Activated CD4-positive, alpha-beta memory T cell treated with anti-CD3 and anti-CD28 coated beads for 36 hours (primary cell): ENCODE data around the gene CEMP1. TPM values are rescaled to one million over a fixed set of nuclear protein-coding genes. Genes with fewer than 3 reads are reported as not detected.
A peak's percentile ranks its signal among the peaks of the same experiment; 100 is the strongest.
"Not testable (repeated sequence)": the region's sequence is repeated elsewhere in the genome, so short reads cannot be mapped to it uniquely, and the experiment has no call there.

ENCODE experiments used
- CTCF ChIA-PET: fragments of 350-600 bp; sonication (Branson Sonifier 250); formaldehyde crosslinking; loops from one replicate; lab custom pipeline; 2021; ENCODE audit warnings: antibody characterized with exemption, inconsistent platforms; lab: Charles Lee
- POLR2A ChIA-PET: fragments of 350-600 bp; sonication (Branson Sonifier 250); formaldehyde crosslinking; loops from one replicate; lab custom pipeline; 2021; ENCODE audit warnings: antibody characterized with exemption; lab: Charles Lee
- DNase-seq: peaks from one replicate; pipeline ENCODE4 v3.0.0-alpha.2; 2020
- H3K27ac Mint-ChIP-seq: one replicate; pipeline ENCODE4 v1.8.0; 2021; ENCODE audit warnings: mixed read lengths
- H3K27me3 Mint-ChIP-seq: one replicate; pipeline ENCODE4 v1.8.0; 2021; ENCODE audit warnings: mixed read lengths
- H3K36me3 Mint-ChIP-seq: one replicate; pipeline ENCODE4 v1.8.0; 2021; ENCODE audit warnings: mixed read lengths
- H3K4me1 Mint-ChIP-seq: one replicate; pipeline ENCODE4 v1.8.0; 2021; ENCODE audit warnings: low read depth, mixed read lengths
- H3K4me3 Mint-ChIP-seq: one replicate; pipeline ENCODE4 v1.8.0; 2021; ENCODE audit warnings: mild to moderate bottlenecking, mixed read lengths
- H3K9me3 Mint-ChIP-seq: one replicate; pipeline ENCODE4 v1.8.0; 2021; ENCODE audit warnings: mixed read lengths
- intact Hi-C: fragments of 100-400 bp; cut with micrococcal nuclease; formaldehyde crosslinking; loops from one replicate; pipeline ENCODE4 v1.15.1; 2023
- total RNA-seq, 2 experiments: library from RNA; stranded (reverse); gene quantifications; one replicate each; pipeline ENCODE4 v1.2.3, GENCODE V29; 2021

CEMP1 gene, protein sequence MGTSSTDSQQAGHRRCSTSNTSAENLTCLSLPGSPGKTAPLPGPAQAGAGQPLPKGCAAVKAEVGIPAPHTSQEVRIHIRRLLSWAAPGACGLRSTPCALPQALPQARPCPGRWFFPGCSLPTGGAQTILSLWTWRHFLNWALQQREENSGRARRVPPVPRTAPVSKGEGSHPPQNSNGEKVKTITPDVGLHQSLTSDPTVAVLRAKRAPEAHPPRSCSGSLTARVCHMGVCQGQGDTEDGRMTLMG
- not detected for total RNA-seq

DNA sequence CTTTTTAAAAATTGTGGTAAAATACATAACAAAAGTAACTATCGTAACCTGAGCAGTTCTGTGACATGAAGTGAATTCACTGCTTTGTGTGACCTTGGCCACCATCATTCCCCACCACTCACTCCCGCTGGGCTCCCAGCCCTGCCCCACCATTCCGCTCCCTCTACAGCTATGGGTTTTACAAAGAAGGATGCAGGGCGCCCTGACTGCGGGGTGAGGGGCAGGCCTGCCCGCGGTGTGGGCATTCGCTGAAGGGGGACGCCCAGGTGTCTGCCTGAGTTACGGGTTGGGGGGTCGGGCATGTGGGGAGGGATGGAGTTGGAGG, at the start of gene CEMP1:
Gene CEMP1 (minus strand): TSS at position 38 of the 325 bp plus-strand sequence. CDS start 335 bp downstream, outside the sequence.
- Mint-ChIP-seq H3K4me1 (peaks cover 16% of the 10 kb centered on the region), H3K27ac (peak within 1 kb of the TSS; percentile 94), H3K36me3 (peaks cover under 1% of the 10 kb centered on the region), H3K9me3 (no peaks in the 10 kb centered on the region), H3K4me3 (peak within 1 kb of the TSS; percentile 91), H3K27me3 (no peaks in the 10 kb centered on the region)
- intact Hi-C loops: no loop called here
- ChIA-PET CTCF (interaction anchor here (0.8 to 1.5 kb wide), 2 partner anchors 11 to 30 kb away, joined by 4 to 5 read pairs; partner anchors contain the start of gene AMDHD2), POLR2A (interaction anchor here (1.6 to 5.1 kb wide), 2 partner anchors 12 to 17 kb away, joined by 6 to 43 read pairs; partner anchors contain the start of genes AMDHD2 and ATP6V0C)
- DNase-seq: no peak

DNA sequence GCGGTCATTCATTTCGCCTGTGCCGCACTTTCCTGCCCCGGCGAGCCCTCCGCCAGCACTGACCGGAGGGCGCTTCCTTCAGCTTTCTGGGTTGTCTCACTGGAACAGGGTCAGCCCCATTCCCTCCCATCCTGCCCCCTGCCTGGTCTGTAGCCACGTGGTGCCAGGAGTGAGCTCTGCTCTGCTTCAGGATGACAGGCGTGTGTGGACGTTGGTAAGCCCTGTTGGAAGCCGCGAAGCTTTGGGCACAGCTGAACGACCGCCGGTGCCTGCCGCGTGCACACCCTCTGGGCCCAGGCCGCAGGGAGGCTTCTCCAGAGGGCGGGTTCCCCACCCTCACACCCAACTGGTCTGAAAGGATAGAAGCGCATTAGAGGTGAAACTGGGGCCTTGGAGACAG, 49.6 kb upstream of the CEMP1 start:
- H3K4me3 Mint-ChIP-seq, intact Hi-C loops, H3K36me3 Mint-ChIP-seq, CTCF ChIA-PET, POLR2A ChIA-PET, H3K4me1 Mint-ChIP-seq, DNase-seq, H3K9me3 Mint-ChIP-seq, H3K27me3 Mint-ChIP-seq, H3K27ac Mint-ChIP-seq: not testable (repeated sequence)

- intact Hi-C loops, H3K9me3 Mint-ChIP-seq, H3K36me3 Mint-ChIP-seq, H3K27ac Mint-ChIP-seq, H3K4me1 Mint-ChIP-seq, CTCF ChIA-PET, H3K4me3 Mint-ChIP-seq, H3K27me3 Mint-ChIP-seq, POLR2A ChIA-PET: not testable (repeated sequence)
- peak; percentile 32 for DNase-seq
Observed at GRCh38 chr16:2580143-2580542, 48.9 kb upstream of the CEMP1 start.

GRCh38 chr16:2578905-2579304, 47.7 kb upstream of the CEMP1 start:
- H3K4me1 Mint-ChIP-seq, CTCF ChIA-PET, intact Hi-C loops, H3K4me3 Mint-ChIP-seq, H3K9me3 Mint-ChIP-seq, POLR2A ChIA-PET, H3K27ac Mint-ChIP-seq, H3K36me3 Mint-ChIP-seq, DNase-seq, H3K27me3 Mint-ChIP-seq: not testable (repeated sequence)

- CTCF ChIA-PET, H3K36me3 Mint-ChIP-seq, H3K4me1 Mint-ChIP-seq, H3K27me3 Mint-ChIP-seq, H3K27ac Mint-ChIP-seq, H3K4me3 Mint-ChIP-seq, H3K9me3 Mint-ChIP-seq, POLR2A ChIA-PET, intact Hi-C loops, DNase-seq: not testable (repeated sequence)
Observed at GRCh38 chr16:2577044-2577443, 45.8 kb upstream of the CEMP1 start.

- H3K9me3 Mint-ChIP-seq, POLR2A ChIA-PET, DNase-seq, H3K27ac Mint-ChIP-seq, H3K27me3 Mint-ChIP-seq, H3K4me1 Mint-ChIP-seq, intact Hi-C loops, CTCF ChIA-PET, H3K4me3 Mint-ChIP-seq, H3K36me3 Mint-ChIP-seq: not testable (repeated sequence)
Observed at GRCh38 chr16:2575839-2576238, 44.6 kb upstream of the CEMP1 start.

DNA sequence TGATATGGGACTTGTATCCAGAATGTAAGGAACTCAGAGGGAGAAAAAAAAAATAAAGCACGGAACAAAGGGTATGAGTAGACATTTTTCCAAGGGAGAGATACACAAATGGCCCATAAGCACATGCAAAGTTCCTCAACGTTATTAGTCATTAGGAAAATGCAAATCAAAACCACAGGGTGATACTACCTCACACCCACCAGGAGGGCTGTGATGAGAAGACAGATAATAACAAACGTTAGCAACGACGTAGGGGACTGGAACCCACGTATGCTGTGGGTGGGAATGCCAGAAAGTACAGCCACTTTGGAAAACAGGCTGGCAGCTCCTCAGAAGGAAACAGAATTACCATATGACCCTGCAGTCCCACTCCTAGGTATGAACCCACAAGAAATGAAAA, 41.5 kb upstream of the CEMP1 start:
- H3K27ac Mint-ChIP-seq, H3K36me3 Mint-ChIP-seq, H3K4me3 Mint-ChIP-seq, H3K9me3 Mint-ChIP-seq, H3K4me1 Mint-ChIP-seq, H3K27me3 Mint-ChIP-seq, CTCF ChIA-PET, DNase-seq, intact Hi-C loops, POLR2A ChIA-PET: not testable (repeated sequence)

DNA sequence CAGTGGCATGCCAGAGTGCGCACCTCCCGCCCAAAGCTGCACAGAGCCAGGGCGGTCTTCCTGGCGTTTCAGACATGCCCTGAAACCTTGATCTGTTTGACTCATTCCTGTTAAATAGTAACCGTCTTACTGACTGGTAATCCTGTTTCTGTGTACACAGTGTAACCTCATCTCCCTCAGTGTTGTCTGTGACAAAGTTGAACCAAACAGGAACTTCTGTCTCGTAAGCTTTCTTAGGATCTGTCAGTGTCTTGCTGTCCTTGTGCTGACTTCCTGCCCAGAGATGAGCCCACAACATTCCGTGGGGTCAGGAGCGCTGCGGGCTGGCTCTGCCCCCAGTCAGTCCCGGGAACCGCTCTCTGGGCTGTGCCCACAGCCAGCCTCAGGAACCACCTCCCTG, 37.4 kb upstream of the CEMP1 start:
- intact Hi-C loops, H3K4me3 Mint-ChIP-seq, H3K9me3 Mint-ChIP-seq, H3K27me3 Mint-ChIP-seq, DNase-seq, H3K27ac Mint-ChIP-seq, H3K36me3 Mint-ChIP-seq, POLR2A ChIA-PET, CTCF ChIA-PET, H3K4me1 Mint-ChIP-seq: not testable (repeated sequence)

- H3K4me3 Mint-ChIP-seq, DNase-seq, POLR2A ChIA-PET, H3K27ac Mint-ChIP-seq, H3K9me3 Mint-ChIP-seq, H3K4me1 Mint-ChIP-seq, CTCF ChIA-PET, intact Hi-C loops, H3K36me3 Mint-ChIP-seq, H3K27me3 Mint-ChIP-seq: not testable (repeated sequence)
Observed at GRCh38 chr16:2567506-2567905, 36.3 kb upstream of the CEMP1 start.

DNA sequence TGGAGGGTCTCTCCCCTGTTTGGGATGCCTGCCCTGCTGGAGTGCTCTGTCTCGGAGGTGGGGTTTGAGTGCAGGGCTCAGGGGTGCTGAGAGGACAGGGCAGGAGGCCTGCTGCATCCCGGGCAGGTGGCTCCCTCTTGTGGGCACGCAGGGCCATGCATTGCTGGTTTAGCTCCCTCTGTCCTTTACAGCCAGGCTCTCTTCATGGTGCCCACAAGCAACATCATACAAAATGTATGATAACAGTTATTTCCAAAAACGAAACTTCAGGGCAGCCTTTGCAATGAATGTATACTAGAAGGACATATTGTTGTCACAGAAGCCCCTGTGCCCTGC, 29.6 kb upstream of the CEMP1 start:
- H3K27me3 Mint-ChIP-seq, H3K9me3 Mint-ChIP-seq, intact Hi-C loops, CTCF ChIA-PET, H3K36me3 Mint-ChIP-seq, POLR2A ChIA-PET, H3K4me1 Mint-ChIP-seq, H3K27ac Mint-ChIP-seq, H3K4me3 Mint-ChIP-seq: not testable (repeated sequence)
- peak; percentile 75 for DNase-seq

DNA sequence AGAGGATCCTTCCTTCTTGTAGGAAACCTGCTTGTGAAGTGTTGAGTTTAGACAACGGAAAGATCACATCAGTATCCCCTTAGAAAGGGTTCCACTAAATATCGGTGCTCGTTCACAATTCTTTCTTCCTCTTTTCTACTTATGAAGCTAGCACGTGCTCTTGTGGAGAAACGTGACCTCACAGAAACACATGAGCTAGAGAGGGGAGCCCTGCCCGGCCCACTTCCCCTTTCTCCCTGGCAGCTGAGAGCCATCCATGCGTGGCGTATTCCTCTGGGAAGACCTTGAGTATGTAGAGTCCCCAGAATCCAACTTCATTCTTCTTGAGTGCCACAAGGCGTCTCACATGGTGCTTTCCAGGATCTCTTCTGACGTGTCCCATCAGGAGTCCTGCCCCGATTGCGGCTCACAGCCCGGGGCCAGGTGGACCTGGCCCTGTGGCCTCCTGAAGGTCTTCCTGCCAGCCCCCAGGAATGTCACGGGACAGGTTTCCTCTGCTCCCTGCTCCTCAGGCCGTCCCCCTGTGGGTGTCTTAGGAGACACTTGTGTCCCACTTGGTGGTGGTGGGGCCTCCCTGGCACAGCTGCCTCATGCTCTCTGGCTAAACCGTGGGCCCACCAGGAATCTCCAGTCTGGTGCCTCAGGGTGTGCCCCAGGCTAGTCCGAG, 29.1 kb upstream of the CEMP1 start:
- H3K9me3 Mint-ChIP-seq, H3K4me1 Mint-ChIP-seq, DNase-seq, CTCF ChIA-PET, H3K27ac Mint-ChIP-seq, intact Hi-C loops, H3K36me3 Mint-ChIP-seq, H3K4me3 Mint-ChIP-seq, POLR2A ChIA-PET, H3K27me3 Mint-ChIP-seq: not testable (repeated sequence)

DNA sequence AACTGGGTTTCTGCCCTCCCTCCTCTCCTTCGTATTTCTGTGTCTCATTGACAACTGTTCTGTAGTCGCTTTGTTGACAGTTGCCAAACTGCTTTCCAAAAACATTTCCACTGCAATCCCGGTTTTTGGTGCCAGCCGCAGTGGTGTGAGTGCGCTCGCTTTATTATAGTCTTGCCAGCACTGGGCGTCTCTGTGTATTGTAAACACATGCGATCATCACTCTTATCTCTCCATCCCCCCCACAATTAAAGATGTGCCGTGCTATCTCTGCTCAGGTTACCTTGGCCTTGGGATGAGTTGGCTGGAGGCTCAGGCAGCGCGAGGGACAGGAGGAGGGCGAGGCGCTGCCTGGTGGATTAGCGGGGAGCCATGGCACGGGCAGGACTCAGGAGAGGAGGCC, 25.9 kb upstream of the CEMP1 start:
- H3K27me3 Mint-ChIP-seq, H3K4me3 Mint-ChIP-seq, DNase-seq, H3K36me3 Mint-ChIP-seq, POLR2A ChIA-PET, CTCF ChIA-PET, H3K4me1 Mint-ChIP-seq, intact Hi-C loops, H3K9me3 Mint-ChIP-seq, H3K27ac Mint-ChIP-seq: not testable (repeated sequence)
